ENCODE results near the gene SDHB.
A peak's percentile ranks its signal among the peaks of the same experiment; 100 is the strongest.

DNA sequence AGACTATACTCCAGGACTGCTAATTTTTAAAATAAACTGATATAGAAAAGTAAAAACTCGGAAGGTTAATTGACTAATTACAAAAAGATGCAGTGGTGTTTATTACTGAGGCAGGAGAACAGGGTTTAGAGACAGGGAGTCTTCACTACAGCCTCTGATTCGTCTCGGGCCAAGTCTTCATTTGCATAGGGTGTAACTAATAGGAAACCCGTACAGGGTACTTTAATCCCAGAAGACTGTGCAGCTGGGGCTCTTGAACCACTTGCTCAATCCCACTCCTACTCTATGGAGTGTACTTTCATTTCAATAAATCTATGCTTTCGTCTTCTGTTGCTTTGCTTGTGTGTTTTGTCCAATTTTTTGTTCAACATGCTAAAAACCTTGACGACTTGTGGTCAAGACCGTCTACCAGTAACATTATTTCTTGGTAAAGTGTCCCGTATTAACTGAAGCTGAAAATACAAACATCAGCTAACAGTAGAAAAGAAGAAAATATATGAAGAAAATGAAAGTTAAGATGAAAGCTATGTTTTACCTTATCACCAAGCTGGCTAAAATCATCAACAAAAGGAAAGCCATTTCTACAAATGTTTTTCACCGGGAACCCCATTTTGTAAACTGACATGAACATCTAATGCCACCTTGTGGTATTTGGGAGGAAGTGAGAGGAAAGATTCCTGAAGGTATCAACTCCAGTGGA, 8.0 kb downstream of the SDHB start:
- TF ChIP-seq CEBPB (IDR thresholded peaks at IDR 0.05; ENCODE audit: borderline replicate concordance in 1 of 2, low read depth in 2 of 2, low read length in 2 of 2) (no peak), CTCF (IDR thresholded peaks at IDR 0.05 in 2 of 3, conservative IDR thresholded peaks at IDR 0.05 in 1 of 3; ENCODE audit: control insufficient read depth in 2 of 3, extremely low read depth in 1 of 3, insufficient read depth in 1 of 3, low read depth in 3 of 3, low read length in 3 of 3) (peak; percentile 55 to 76 (median 72); a peak in 5 of 6 replicates), POLR2AphosphoS5 (IDR thresholded peaks at IDR 0.05; ENCODE audit: low read length) (no peak)

All from GM12878 (cell line).